Neural cell (in vitro differentiated cells): Measurements from ENCODE around the gene SCUBE1.

Source experiments
- EP300 ChIP-seq: fragments of 450-650 bp; conservative IDR thresholded peaks from 2 replicates; pipeline ENCODE4 v1.6.1; 2014; ENCODE audit warnings: antibody characterized with exemption, mild to moderate bottlenecking, moderate library complexity; ENCODE audit not compliant: poor library complexity, severe bottlenecking
- EZH2 ChIP-seq: fragments of 200-600, 300-800 bp; shearing (Covaris generic), sonication (generic); IDR thresholded peaks from 2 replicates; pipeline ENCODE4 v1.6.1; 2014; ENCODE audit warnings: antibody characterized with exemption, low read length, borderline replicate concordance, mild to moderate bottlenecking; ENCODE audit not compliant: insufficient read depth, poor library complexity, severe bottlenecking
- TF ChIP-seq, protein P1 (sequence below): fragments of 450-650 bp; IDR thresholded peaks from 2 replicates; pipeline ENCODE4 v1.5.1; 2014; ENCODE audit warnings: antibody characterized with exemption, mild to moderate bottlenecking, moderate library complexity; ENCODE audit not compliant: poor library complexity, severe bottlenecking

- TF ChIP-seq, protein P1, sequence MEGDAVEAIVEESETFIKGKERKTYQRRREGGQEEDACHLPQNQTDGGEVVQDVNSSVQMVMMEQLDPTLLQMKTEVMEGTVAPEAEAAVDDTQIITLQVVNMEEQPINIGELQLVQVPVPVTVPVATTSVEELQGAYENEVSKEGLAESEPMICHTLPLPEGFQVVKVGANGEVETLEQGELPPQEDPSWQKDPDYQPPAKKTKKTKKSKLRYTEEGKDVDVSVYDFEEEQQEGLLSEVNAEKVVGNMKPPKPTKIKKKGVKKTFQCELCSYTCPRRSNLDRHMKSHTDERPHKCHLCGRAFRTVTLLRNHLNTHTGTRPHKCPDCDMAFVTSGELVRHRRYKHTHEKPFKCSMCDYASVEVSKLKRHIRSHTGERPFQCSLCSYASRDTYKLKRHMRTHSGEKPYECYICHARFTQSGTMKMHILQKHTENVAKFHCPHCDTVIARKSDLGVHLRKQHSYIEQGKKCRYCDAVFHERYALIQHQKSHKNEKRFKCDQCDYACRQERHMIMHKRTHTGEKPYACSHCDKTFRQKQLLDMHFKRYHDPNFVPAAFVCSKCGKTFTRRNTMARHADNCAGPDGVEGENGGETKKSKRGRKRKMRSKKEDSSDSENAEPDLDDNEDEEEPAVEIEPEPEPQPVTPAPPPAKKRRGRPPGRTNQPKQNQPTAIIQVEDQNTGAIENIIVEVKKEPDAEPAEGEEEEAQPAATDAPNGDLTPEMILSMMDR = no peak
- TF ChIP-seq EZH2 (no peak), EP300 (no peak)
These were observed 40.0 kb downstream of the SCUBE1 start for GRCh38 chr22:43303166-43303565.
